HepG2 (cell line): ENCODE results near the gene KRTAP10-6. TPM values are rescaled to one million over a fixed set of nuclear protein-coding genes. Genes with fewer than 3 reads are reported as not detected.

Experiments used
- HOXA9 ChIP-seq: sonication (generic); formaldehyde crosslinking; IDR thresholded peaks from 2 replicates; pipeline ENCODE4 v1.8.1; 2022; ENCODE audit warnings: missing genetic modification reagents, mild to moderate bottlenecking, moderate library complexity, borderline replicate concordance
- ZBTB7B ChIP-seq: sonication (generic); formaldehyde crosslinking; IDR thresholded peaks from 2 replicates; pipeline ENCODE4 v1.4.0; 2020; ENCODE audit warnings: missing genetic modification reagents
- ZFP1 ChIP-seq: IDR thresholded peaks from 2 replicates; pipeline ENCODE4 v1.6.1; 2016
- ZNF432 ChIP-seq: sonication (generic); formaldehyde crosslinking; IDR thresholded peaks from 2 replicates; pipeline ENCODE4 v1.5.0; 2020; ENCODE audit warnings: missing genetic modification reagents, mild to moderate bottlenecking, borderline replicate concordance
- ZNF709 ChIP-seq: sonication (generic); formaldehyde crosslinking; IDR thresholded peaks from 2 replicates; pipeline ENCODE4 v1.5.0; 2020; ENCODE audit warnings: mild to moderate bottlenecking, missing genetic modification reagents
- ZNF724P ChIP-seq: sonication (generic); formaldehyde crosslinking; IDR thresholded peaks from 2 replicates; pipeline ENCODE4 v1.8.0; 2022; ENCODE audit warnings: missing genetic modification reagents, borderline replicate concordance
- polyA plus RNA-seq, 8 experiments: library from polyadenylated mRNA; depleted of rRNA in 3 of 8; stranded (reverse) in 7 of 8; unstranded in 1 of 8; fragments of >200 nt; fragmentation: Illumina TruSeq in 4 of 8; extraction: Trizol in 4 of 8; gene quantifications; 2 replicates each; pipeline versions ENCODE4 v1.2.1 to v1.2.3, GENCODE V29; 2011 to 2016; ENCODE audit warnings: low read depth in 4 of 8, missing spikeins in 1 of 8, mixed read lengths in 1 of 8; ENCODE audit not compliant: insufficient read depth in 1 of 8
- total RNA-seq, 5 experiments: library from RNA; depleted of rRNA; stranded (reverse); fragments of >200 nt; fragmentation: Illumina TruSeq; extraction: Trizol; gene quantifications; 2 replicates each; pipeline ENCODE4 v1.2.3, GENCODE V29; 2016; ENCODE audit warnings: low read depth in 1 of 5
- TF ChIP-seq, protein P1 (sequence below): fragments of 450-650 bp; IDR thresholded peaks from 2 replicates; pipeline ENCODE4 v1.6.1; 2016
- TF ChIP-seq, protein P2 (sequence below): sonication (generic); formaldehyde crosslinking; IDR thresholded peaks from 2 replicates; pipeline ENCODE4 v1.5.1; 2020; ENCODE audit warnings: mild to moderate bottlenecking, missing genetic modification reagents, borderline replicate concordance
- TF ChIP-seq, protein P3 (sequence below): sonication (generic); formaldehyde crosslinking; IDR thresholded peaks from 2 replicates; pipeline ENCODE4 v1.4.0; 2020; ENCODE audit warnings: missing genetic modification reagents, borderline replicate concordance
- TF ChIP-seq, protein P4 (sequence below), 2 experiments: sonication (generic) in 1 of 2; formaldehyde crosslinking in 1 of 2; IDR thresholded peaks; 2 replicates each; pipeline versions ENCODE4 v1.6.1 to v1.9.0; 2014 to 2022; ENCODE audit warnings: antibody characterized with exemption in 1 of 2, borderline replicate concordance in 1 of 2, inconsistent platforms in 1 of 2, low read depth in 1 of 2, missing genetic modification reagents in 1 of 2
- TF ChIP-seq, protein P5 (sequence below): sonication (generic); formaldehyde crosslinking; IDR thresholded peaks from 2 replicates; pipeline ENCODE4 v1.8.1; 2022; ENCODE audit warnings: mild to moderate bottlenecking, missing genetic modification reagents

Gene KRTAP10-6
- total and polyA plus RNA-seq, 2 of the 13 experiments (the other 11 are each of a cell fraction or from before 2014, with no cell fraction given) = not detected

DNA sequence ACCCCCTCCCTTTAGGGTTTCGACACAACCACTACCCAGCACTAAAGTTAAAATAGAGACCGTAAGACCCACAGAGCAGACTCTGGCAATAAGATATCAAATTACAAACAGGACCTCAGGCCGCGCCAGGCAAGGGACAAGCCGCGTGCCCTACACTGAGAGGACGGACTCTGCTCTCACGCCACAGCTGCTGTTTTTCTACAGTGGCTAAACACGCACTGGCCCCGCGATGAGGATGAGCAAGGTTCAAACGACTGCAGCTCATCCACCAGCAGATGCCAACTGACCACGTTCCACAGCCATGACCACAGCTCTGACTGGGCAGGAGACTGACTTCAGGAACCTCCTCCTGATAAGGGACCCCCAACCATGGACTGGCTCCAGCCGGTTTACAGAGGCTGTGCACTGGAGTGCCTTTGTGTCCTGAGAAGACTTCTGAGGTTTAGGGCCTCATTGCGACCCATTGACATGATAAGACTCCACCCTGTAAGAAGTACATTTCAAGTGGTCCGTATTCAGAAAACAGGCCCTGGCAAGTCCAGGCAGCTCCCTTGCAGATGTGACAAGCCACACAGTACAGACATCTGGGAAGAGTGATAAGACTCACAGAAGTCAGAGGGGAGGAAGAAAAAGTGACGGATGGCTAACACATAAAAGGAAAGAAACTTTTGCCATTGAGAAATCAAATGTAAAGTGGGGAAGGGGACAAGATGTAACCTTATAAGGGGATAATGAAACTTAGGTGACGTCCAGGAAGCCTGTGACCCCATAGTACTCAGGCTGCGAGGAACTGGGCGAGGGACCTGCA, 1.5 kb upstream of the KRTAP10-6 start (continued):
- TF ChIP-seq, protein P1, sequence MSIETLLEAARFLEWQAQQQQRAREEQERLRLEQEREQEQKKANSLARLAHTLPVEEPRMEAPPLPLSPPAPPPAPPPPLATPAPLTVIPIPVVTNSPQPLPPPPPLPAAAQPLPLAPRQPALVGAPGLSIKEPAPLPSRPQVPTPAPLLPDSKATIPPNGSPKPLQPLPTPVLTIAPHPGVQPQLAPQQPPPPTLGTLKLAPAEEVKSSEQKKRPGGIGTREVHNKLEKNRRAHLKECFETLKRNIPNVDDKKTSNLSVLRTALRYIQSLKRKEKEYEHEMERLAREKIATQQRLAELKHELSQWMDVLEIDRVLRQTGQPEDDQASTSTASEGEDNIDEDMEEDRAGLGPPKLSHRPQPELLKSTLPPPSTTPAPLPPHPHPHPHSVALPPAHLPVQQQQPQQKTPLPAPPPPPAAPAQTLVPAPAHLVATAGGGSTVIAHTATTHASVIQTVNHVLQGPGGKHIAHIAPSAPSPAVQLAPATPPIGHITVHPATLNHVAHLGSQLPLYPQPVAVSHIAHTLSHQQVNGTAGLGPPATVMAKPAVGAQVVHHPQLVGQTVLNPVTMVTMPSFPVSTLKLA = peak; percentile 20; the same call in 1 of the 2 replicates
- TF ChIP-seq, protein P2, sequence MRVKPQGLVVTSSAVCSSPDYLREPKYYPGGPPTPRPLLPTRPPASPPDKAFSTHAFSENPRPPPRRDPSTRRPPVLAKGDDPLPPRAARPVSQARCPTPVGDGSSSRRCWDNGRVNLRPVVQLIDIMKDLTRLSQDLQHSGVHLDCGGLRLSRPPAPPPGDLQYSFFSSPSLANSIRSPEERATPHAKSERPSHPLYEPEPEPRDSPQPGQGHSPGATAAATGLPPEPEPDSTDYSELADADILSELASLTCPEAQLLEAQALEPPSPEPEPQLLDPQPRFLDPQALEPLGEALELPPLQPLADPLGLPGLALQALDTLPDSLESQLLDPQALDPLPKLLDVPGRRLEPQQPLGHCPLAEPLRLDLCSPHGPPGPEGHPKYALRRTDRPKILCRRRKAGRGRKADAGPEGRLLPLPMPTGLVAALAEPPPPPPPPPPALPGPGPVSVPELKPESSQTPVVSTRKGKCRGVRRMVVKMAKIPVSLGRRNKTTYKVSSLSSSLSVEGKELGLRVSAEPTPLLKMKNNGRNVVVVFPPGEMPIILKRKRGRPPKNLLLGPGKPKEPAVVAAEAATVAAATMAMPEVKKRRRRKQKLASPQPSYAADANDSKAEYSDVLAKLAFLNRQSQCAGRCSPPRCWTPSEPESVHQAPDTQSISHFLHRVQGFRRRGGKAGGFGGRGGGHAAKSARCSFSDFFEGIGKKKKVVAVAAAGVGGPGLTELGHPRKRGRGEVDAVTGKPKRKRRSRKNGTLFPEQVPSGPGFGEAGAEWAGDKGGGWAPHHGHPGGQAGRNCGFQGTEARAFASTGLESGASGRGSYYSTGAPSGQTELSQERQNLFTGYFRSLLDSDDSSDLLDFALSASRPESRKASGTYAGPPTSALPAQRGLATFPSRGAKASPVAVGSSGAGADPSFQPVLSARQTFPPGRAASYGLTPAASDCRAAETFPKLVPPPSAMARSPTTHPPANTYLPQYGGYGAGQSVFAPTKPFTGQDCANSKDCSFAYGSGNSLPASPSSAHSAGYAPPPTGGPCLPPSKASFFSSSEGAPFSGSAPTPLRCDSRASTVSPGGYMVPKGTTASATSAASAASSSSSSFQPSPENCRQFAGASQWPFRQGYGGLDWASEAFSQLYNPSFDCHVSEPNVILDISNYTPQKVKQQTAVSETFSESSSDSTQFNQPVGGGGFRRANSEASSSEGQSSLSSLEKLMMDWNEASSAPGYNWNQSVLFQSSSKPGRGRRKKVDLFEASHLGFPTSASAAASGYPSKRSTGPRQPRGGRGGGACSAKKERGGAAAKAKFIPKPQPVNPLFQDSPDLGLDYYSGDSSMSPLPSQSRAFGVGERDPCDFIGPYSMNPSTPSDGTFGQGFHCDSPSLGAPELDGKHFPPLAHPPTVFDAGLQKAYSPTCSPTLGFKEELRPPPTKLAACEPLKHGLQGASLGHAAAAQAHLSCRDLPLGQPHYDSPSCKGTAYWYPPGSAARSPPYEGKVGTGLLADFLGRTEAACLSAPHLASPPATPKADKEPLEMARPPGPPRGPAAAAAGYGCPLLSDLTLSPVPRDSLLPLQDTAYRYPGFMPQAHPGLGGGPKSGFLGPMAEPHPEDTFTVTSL = peak; percentile 91
- TF ChIP-seq ZNF432 (no peak), ZNF709 (CRISPR knock-in tag) (peak; percentile 74; the same call in 1 of the 2 replicates), ZBTB7B (CRISPR knock-in tag) (peak; percentile 77; the same call in 1 of the 2 replicates), ZFP1 (CRISPR knock-in tag) (peak; percentile 51; the same call in 1 of the 2 replicates), ZNF724P (CRISPR knock-in tag) (peak; percentile 91), HOXA9 (CRISPR knock-in tag) (no peak)
- TF ChIP-seq, protein P3, sequence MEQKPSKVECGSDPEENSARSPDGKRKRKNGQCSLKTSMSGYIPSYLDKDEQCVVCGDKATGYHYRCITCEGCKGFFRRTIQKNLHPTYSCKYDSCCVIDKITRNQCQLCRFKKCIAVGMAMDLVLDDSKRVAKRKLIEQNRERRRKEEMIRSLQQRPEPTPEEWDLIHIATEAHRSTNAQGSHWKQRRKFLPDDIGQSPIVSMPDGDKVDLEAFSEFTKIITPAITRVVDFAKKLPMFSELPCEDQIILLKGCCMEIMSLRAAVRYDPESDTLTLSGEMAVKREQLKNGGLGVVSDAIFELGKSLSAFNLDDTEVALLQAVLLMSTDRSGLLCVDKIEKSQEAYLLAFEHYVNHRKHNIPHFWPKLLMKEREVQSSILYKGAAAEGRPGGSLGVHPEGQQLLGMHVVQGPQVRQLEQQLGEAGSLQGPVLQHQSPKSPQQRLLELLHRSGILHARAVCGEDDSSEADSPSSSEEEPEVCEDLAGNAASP = peak; percentile 66; the same call in 1 of the 2 replicates
- TF ChIP-seq, protein P4, sequence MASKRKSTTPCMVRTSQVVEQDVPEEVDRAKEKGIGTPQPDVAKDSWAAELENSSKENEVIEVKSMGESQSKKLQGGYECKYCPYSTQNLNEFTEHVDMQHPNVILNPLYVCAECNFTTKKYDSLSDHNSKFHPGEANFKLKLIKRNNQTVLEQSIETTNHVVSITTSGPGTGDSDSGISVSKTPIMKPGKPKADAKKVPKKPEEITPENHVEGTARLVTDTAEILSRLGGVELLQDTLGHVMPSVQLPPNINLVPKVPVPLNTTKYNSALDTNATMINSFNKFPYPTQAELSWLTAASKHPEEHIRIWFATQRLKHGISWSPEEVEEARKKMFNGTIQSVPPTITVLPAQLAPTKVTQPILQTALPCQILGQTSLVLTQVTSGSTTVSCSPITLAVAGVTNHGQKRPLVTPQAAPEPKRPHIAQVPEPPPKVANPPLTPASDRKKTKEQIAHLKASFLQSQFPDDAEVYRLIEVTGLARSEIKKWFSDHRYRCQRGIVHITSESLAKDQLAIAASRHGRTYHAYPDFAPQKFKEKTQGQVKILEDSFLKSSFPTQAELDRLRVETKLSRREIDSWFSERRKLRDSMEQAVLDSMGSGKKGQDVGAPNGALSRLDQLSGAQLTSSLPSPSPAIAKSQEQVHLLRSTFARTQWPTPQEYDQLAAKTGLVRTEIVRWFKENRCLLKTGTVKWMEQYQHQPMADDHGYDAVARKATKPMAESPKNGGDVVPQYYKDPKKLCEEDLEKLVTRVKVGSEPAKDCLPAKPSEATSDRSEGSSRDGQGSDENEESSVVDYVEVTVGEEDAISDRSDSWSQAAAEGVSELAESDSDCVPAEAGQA (IDR thresholded peaks at IDR 0.05; ENCODE audit: low read depth) = no peak
- TF ChIP-seq, protein P4 (CRISPR knock-in tag; IDR thresholded peaks at IDR 0.05; ENCODE audit: borderline replicate concordance) = no peak
- TF ChIP-seq, protein P5, sequence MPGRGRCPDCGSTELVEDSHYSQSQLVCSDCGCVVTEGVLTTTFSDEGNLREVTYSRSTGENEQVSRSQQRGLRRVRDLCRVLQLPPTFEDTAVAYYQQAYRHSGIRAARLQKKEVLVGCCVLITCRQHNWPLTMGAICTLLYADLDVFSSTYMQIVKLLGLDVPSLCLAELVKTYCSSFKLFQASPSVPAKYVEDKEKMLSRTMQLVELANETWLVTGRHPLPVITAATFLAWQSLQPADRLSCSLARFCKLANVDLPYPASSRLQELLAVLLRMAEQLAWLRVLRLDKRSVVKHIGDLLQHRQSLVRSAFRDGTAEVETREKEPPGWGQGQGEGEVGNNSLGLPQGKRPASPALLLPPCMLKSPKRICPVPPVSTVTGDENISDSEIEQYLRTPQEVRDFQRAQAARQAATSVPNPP (CRISPR knock-in tag) = peak; percentile 24; the same call in 1 of the 2 replicates
